Esophagus mucosa (tissue), 1 donor: ENCODE data around the gene CCDC195. TPM values are rescaled to one million over a fixed set of nuclear protein-coding genes. Genes with fewer than 3 reads are reported as not detected.
"Not testable (repeated sequence)": the region's sequence is repeated elsewhere in the genome, so short reads cannot be mapped to it uniquely, and the experiment has no call there.

ENCODE experiments used
- ATAC-seq: fragments of 200-7000 bp; cut with Tn5 transposase; one replicate; pipeline ENCODE4 v1.9.1; 2020
- total RNA-seq: library from RNA; stranded (reverse); gene quantifications from one replicate; pipeline ENCODE4 v1.2.4, GENCODE V29; 2023
- donor health status: DM: yes; HTN: yes; CAD: no.

Gene CCDC195
- total RNA-seq, 1 donor from 2014 or later, result not detected

DNA sequence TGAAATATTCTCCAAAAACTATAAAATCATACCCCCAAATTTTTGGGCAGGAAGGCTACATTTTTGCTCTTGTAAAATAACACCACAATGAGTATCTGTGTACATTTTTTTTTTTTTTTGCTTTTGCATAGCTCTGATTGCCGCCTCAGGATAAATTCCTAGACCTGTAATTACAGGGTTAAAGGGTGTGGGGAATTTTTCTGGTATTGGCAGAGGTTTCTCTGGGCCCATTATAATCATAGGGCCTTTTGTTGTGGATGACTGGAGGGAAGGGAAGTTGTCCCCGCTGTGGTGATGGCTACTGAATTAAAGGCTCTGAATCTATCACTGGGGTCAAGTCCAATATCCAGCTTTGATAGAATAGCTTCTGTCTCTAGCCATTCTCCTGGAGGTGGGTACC, 26.6 kb downstream of the CCDC195 start:
- ATAC-seq, result no peak

DNA sequence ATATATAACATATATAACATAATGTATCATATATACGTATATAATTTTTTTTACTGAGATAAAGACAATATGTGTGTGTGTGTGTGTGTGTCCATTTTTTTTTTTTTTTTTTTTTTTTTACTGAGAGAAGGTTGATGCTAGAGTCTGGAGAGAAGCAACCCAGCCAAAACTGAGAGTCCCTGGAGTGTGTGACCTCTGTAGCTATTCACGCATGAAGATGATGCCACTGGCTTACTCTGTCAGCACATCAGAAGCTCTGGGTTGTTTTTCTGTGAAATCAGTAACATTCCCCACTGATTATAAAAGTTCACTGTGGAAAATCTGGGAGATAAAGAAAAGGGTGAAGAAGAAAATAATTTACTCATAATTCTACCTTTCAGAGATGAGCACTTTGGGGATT, 27.2 kb downstream of the CCDC195 start:
- no peak for ATAC-seq

DNA sequence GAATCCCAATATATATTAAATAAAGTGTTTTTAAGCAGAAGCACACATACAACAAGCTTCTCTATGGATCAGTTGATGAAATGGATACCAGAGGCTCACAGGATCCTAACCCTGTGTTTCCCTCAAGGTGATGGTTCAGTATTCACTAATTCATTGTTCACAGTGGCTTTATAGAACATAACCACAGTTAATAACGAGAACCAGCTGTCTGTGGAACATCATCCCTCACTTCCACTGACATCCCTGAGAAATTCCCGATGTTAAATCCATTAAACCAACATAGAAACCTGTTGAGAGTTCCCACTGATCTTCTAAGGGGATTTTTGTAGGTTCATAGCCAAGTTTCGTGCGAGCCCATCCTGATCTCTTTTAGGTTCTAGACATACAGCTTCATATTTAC, 29.0 kb downstream of the CCDC195 start:
- ATAC-seq, result no peak

DNA sequence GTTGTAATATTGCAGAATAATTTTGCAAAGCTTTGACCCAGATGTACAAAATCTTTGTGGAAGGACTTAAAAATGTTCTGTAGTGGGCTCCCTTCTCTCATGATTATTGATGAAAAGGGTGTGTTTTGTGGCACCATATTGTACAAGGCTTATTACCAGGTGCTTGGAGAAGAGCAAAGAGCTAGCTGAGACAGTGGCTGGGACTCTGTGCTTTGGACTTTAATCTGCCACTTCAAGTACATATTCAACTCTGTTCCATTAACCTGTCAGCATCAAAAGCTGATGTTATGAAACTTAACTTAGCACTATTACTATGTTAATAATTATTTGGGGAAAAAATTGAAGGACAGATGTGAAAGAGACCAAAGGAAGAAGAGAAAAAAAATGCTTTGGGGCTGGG, 31.0 kb downstream of the CCDC195 start:
- ATAC-seq, result no peak

DNA sequence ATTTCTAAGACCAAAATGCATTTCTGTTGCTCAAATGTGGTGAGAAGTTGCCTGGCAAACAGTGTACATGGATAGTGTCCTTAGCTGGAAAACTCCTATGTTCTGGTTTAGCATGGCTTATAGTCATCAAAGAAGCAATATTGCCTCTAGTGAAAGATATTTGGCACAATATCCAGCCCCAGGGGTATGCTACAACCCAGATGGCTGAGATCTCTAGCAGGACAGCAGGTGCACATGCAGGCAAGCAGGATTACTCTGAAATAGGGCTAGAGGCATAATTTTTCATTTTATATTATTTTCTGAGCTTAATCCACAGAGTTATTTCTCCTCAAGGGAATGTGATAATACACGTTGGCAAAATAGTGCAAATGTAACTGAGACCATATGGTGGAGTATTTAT, 34.0 kb downstream of the CCDC195 start:
- ATAC-seq, result no peak

DNA sequence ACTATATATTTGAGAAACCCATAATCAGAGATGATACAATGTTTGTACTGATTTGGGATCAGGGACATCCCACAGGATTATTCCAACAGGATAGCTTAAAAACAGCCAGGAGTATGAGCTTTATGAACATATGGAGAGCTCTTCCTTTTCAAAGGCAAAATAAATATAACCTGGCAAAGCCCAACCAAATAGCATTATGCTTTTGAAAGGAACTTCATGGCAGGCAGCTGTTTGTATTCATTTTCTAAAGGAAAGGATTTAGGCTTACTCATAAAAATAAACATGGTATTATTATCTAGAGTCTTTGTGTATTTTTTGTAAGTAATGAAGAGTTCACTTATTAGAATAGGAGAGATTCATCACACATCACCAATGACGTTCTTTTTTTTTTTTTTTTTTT, 44.4 kb downstream of the CCDC195 start:
- ATAC-seq, result no peak

DNA sequence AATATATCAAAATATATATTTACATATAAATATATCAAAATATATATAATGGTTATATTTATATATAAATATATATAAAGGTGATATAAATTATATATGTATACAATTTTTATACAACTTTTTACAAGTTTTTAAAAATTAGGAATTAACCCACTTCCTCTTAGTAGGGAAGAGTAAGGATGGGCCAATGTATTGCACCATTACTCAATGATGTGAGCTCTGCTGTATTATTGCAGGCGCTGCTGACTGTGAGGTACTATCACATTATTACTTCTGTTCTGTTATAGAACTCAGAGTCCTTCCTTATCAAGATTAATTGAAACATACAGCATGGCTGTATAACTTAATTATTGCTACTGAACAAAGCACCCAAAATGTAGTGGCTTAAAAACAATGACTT, 46.0 kb downstream of the CCDC195 start:
- no peak for ATAC-seq

DNA sequence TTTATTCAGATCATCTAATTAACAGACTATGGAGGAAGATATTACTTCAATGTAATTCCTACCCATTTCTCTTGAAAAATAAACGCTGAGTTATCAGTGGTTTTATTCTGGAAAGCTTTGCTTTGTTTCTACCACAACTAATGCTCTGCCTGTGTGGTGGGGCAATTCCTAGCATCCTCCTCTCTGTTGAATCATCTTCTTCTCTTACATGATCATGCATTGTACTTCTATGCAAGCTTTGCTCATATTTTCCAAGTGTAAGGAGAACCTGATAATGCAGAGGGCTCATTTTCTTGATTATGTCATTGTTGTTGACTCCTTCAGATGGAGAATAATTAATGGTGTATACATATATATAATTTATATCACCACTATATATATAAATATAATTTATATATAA, 46.7 kb downstream of the CCDC195 start:
- no peak for ATAC-seq

DNA sequence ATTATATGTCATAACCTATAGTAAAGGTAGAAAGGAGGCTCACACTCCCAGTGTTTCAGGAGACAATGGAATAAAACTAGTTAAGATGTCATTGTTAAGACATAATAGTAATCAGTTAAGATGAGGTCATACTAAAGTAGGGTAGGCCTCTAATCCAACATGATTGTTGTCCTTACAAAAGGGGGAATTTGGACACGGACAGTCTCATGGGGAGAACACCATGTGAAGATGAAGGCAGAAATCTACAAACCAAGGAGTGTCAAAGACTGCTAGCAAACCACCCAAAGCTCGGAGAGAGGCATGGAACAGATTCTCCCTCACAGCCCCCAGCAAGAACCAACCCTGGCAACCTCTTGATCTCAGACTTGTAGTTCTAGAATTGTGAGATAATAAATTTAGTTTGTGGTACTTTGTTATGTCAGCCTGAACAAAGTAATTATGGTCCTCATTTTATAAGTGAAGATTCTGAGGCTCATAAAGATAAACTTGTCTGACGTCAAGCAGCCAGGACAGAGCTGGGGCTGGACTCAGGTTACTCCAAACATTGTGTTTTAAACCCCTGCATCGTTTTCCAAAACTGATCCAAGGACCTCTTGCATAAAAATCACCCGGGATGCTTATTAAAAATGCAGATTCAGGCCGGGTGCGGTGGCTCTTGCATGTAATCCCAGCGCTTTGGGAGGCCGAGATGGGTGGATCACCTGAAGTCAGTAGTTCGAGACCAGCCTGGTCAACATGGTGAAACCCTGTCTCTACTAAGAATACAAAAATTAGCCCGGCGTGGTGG, 47.8 kb downstream of the CCDC195 start:
- no peak for ATAC-seq

DNA sequence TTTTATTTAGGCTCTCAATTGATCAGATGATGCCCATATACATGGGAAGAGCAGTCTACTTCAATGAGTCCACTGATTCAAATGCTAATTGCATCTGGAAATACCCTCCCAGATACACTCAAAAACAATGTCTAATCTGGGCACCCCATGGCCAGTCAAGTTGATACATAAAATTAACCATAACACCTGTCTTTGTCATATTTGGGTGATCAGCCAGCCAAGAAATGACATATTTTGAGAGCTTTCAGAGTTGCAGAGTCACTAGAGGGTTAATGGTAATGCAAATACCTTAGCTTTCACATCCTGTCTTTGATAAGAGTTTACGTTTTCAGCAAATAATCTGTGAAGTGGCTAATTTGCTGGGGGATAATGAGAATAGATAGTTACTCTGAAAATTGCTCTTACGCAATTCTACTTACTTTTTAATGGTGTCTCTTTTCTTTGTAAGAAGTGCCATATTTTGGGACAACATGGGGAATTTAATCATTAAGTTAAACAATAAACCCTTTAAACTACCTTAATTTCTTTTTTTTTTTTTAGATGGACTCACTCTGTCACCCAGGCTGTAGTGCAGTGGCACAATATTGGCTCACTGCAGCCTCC, 49.1 kb downstream of the CCDC195 start:
- no peak for ATAC-seq

DNA sequence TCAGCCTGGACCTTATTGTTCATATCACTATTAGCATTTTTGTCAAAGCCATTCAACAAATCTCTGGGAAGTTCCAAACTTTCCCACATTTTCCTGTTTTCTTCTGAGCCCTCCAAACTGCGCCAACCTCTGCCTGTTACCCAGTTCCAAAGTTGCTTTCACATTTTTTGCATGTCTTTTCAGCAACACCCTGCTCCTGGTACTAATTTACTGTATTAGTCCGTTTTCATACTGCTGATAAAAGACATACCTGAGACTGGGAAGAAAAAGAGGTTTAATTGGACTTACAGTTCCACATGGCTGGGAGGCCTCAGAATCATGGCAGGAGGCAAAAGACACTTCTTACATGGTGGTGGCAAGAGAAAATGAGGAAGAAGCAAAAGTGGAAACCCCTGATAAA, 52.8 kb downstream of the CCDC195 start:
- ATAC-seq, result not testable (repeated sequence)

DNA sequence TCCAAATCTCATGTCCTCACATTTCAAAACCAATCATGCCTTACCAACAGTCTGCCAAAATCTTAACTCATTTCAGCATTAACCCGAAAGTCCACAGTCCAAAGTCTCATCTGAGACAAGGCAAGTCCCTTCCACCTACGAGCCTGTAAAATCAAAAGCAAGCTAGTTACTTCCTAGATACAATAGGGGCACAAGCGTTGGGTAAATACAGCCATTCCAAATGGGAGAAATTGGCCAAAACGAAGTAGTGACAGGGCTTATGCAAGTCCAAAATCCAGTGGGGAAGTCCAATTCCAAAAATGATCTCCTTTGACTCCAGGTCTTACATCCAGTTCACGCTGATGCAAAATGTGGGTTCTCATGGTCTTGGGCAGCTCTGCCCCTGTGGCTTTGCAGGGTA, 54.5 kb downstream of the CCDC195 start:
- not testable (repeated sequence) for ATAC-seq

DNA sequence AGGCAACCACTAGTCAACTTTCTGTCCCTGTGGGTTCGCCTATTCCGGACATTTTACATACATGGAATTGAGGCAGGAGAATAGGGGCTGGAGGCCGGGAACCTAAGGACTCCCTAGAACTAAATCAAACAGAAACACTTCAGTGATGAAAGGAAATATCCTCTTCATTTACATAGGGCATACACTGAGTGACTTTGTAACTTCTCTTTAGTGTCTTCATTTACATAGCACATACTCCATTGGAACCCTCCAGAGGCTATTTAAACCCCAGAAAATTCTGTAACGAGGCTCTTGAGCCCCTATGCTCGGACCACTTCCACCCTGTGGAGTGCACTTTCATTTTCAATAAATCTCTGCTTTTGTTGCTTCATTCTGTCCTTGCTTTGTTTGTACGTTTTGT, 56.5 kb downstream of the CCDC195 start:
- ATAC-seq, result no peak

DNA sequence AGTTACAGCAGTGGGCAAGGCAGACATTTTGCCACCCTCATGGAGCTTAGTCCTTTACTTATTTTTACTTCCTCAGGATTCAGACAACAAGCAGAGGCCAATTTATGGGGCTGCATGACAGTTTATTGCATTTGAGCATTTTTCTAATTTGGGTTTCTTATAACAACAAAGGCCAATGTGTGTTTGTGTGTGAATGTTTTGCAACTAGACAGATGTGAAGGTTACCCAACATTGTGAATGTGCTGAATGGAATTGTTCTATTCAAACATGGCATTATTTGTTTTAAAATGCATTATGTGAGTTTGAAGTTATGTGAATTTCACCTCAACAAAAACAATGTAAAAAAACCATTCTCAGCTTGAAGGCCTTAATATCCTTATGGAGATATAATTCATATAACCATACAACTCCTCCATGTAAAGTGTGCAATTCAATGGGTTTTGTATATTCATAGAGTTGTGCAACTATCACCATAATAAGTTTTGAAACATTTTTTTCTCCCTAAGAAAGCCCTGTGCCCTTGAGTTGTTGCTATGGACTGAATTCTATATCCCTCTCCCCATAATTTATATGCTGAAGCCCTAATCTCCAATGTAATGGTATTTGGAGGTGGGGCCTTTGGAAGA, 57.3 kb downstream of the CCDC195 start:
- ATAC-seq, result no peak

DNA sequence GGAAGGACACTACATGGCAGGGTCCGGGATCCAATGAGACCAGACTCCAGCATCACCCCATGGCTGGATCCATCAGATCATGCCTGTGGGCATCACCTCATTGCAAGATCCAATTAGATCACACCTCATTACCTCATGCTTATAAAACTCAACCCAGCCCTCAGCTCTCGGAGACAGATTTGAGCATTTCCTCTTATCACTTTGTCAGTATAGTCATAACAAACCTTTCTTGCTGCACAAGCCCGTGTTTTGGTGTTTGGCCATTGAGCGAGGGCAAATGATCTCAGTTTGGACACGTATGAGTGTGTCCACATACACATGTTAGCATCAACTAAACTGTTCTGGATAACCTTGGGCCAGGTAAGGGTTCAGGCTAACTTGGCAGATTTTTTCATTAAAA, 58.8 kb downstream of the CCDC195 start:
- ATAC-seq, result no peak

DNA sequence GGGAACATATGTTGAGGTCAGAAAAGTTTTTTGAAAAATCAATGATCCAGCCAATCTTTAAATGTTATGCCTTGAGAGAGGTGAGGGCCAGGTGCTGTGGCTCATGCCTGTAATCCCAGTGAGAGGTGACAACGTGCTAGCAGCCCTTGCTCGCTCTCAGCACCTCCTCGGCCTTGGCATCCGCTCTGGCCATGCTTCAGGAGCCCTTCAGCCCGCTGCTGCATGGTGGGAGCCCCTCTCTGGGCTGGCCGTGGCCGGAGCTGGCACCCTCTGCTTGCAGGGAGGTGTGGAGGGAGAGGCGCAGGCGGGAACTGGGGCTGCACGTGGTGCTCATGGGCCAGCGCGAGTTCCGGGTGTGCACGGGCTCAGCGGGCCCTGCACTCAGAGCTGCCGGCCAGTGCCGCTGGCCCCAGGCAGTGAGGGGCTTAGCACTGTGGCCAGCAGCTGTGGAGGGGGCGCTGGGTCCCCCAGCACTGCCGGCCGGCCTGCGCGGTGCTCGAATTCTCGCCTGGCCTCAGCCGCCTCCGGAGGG, 61.1 kb downstream of the CCDC195 start:
- ATAC-seq, result no peak

Other genes with a start within 250 kb of the CCDC195 start
- gene CUL3, start 131.0 kb downstream of the CCDC195 start, total RNA-seq, result 69.7 TPM